NB4 (cell line): ENCODE data around the gene GALNT2.

Source experiments
- POLR2A ChIP-seq: IDR thresholded peaks from 2 replicates; pipeline ENCODE4 v1.6.1; 2011; ENCODE audit warnings: mild to moderate bottlenecking; ENCODE audit not compliant: insufficient read length; ENCODE audit errors: extremely low read depth
- TF ChIP-seq, protein P1 (sequence below): IDR thresholded peaks from one replicate; pipeline ENCODE4 v1.5.1; 2012; ENCODE audit warnings: low read depth, low read length

DNA sequence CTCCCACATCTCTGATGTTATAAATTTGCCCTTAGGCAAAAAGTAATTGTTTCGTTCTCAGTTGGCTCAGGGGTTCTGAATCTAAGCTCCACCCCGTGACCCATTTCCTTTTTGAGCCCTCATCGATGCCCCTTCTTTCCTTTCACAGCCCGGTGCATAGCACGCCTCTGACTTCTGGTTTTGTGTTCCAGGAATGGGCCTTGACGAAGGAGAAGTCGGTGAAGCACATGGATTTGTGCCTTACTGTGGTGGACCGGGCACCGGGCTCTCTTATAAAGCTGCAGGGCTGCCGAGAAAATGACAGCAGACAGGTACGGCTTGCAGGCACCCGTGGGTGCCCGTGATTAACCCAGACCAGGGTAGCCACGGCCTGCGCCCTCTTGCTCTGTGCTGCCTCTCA, 207.2 kb downstream of the GALNT2 start:
- TF ChIP-seq, protein P1, sequence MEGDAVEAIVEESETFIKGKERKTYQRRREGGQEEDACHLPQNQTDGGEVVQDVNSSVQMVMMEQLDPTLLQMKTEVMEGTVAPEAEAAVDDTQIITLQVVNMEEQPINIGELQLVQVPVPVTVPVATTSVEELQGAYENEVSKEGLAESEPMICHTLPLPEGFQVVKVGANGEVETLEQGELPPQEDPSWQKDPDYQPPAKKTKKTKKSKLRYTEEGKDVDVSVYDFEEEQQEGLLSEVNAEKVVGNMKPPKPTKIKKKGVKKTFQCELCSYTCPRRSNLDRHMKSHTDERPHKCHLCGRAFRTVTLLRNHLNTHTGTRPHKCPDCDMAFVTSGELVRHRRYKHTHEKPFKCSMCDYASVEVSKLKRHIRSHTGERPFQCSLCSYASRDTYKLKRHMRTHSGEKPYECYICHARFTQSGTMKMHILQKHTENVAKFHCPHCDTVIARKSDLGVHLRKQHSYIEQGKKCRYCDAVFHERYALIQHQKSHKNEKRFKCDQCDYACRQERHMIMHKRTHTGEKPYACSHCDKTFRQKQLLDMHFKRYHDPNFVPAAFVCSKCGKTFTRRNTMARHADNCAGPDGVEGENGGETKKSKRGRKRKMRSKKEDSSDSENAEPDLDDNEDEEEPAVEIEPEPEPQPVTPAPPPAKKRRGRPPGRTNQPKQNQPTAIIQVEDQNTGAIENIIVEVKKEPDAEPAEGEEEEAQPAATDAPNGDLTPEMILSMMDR: no peak
- TF ChIP-seq POLR2A: no peak
